Keratinocyte (primary cell): ENCODE data around the gene FAM219A. TPM values are rescaled to one million over a fixed set of nuclear protein-coding genes. Genes with fewer than 3 reads are reported as not detected.

Experiments used
- DNase-seq: peaks from one replicate; pipeline ENCODE4 v3.0.0-alpha.2; 2011; ENCODE audit warnings: low read depth, missing footprints, low spot score
- FAIRE-seq: peaks from 2 replicates; lab custom pipeline; 2011; peaks lifted over from hg19 to GRCh38; lab: Jason Lieb, UNC
- H2AFZ ChIP-seq: 2 replicates; pipeline ENCODE4 v1.6.0; 2012; ENCODE audit warnings: low read length, control low read depth, inconsistent platforms; ENCODE audit not compliant: control insufficient read depth
- H3K27ac ChIP-seq: 2 replicates; pipeline ENCODE4 v1.5.1; 2011; ENCODE audit warnings: low read length; ENCODE audit not compliant: control insufficient read depth, insufficient read depth
- H3K27me3 ChIP-seq: 3 replicates; pipeline ENCODE4 v1.6.0; 2011; ENCODE audit warnings: low read length; ENCODE audit not compliant: control insufficient read depth, insufficient read depth; ENCODE audit errors: extremely low read depth
- H3K36me3 ChIP-seq, 2 experiments: 2 replicates in 1 of 2; 3 replicates in 1 of 2; pipeline ENCODE4 v1.5.1; 2011; ENCODE audit warnings: low read length in 2 of 2, mild to moderate bottlenecking in 1 of 2; ENCODE audit not compliant: control insufficient read depth in 2 of 2, insufficient read depth in 2 of 2; ENCODE audit errors: extremely low read depth in 1 of 2
- H3K4me1 ChIP-seq: 3 replicates; pipeline ENCODE4 v1.5.1; 2011; ENCODE audit warnings: low read length; ENCODE audit not compliant: control insufficient read depth, insufficient read depth; ENCODE audit errors: extremely low read depth
- H3K4me2 ChIP-seq: 3 replicates; pipeline ENCODE4 v1.6.0; 2011; ENCODE audit warnings: low read depth, low read length; ENCODE audit not compliant: control insufficient read depth, insufficient read depth; ENCODE audit errors: extremely low read depth
- H3K4me3 ChIP-seq, 3 experiments: fragments of 200-600 bp in 1 of 3; sonication (generic) in 1 of 3; 2 replicates in 2 of 3; 3 replicates in 1 of 3; pipeline ENCODE4 v1.5.1; 2011 to 2016; ENCODE audit warnings: low read length in 3 of 3, mild to moderate bottlenecking in 3 of 3, control low read depth in 2 of 3, inconsistent platforms in 1 of 3, low read depth in 1 of 3, mixed read lengths in 1 of 3, mixed run types in 1 of 3, moderate library complexity in 1 of 3; ENCODE audit not compliant: control insufficient read depth in 2 of 3, insufficient read depth in 2 of 3; ENCODE audit errors: extremely low read depth in 1 of 3
- H3K79me2 ChIP-seq: 2 replicates; pipeline ENCODE4 v1.6.0; 2012; ENCODE audit warnings: low read length; ENCODE audit not compliant: control insufficient read depth, insufficient read depth
- H3K9ac ChIP-seq: 3 replicates; pipeline ENCODE4 v1.6.0; 2011; ENCODE audit warnings: low read length; ENCODE audit not compliant: control insufficient read depth, insufficient read depth; ENCODE audit errors: extremely low read depth
- H3K9me1 ChIP-seq: 3 replicates; pipeline ENCODE4 v1.6.0; 2011; ENCODE audit warnings: low read length; ENCODE audit not compliant: control insufficient read depth, insufficient read depth; ENCODE audit errors: extremely low read depth
- H3K9me3 ChIP-seq: 2 replicates; pipeline ENCODE4 v1.5.1; 2012; ENCODE audit warnings: low read depth, low read length; ENCODE audit not compliant: control insufficient read depth
- H4K20me1 ChIP-seq: 3 replicates; pipeline ENCODE4 v1.6.0; 2011; ENCODE audit warnings: low read length; ENCODE audit not compliant: control insufficient read depth, insufficient read depth; ENCODE audit errors: extremely low read depth
- EZH2 ChIP-seq: IDR thresholded peaks from one replicate; pipeline ENCODE4 v1.6.1; 2012; ENCODE audit warnings: inconsistent platforms, mild to moderate bottlenecking, low read length, moderate library complexity
- dilution Hi-C: fragments of 300-500 bp; cut with MboI; formaldehyde crosslinking; loops from one replicate; pipeline ENCODE4 v1.7.0; 2020; ENCODE audit warnings: low sequenced_read_pairs; ENCODE audit not compliant: extremely low pct_ligation_motif_present
- polyA plus RNA-seq, 5 experiments: library from polyadenylated mRNA; depleted of rRNA in 3 of 5; stranded (reverse) in 3 of 5; stranded (forward) in 1 of 5; unstranded in 1 of 5; fragments of >200 nt; gene quantifications; 1 replicate in 1 of 5; 2 replicates in 3 of 5; 3 replicates in 1 of 5; pipeline versions ENCODE4 v1.2.1 to v1.2.3, GENCODE V29; 2011 to 2012; ENCODE audit warnings: missing spikeins in 2 of 5, low read depth in 1 of 5, low replicate concordance in 1 of 5
- TF ChIP-seq, protein P1 (sequence below), 3 experiments: IDR thresholded peaks in 1 of 3; conservative IDR thresholded peaks in 1 of 3; optimal IDR thresholded peaks in 1 of 3; 2 replicates in 2 of 3; 3 replicates in 1 of 3; pipeline versions ENCODE3 to v1.5.1; 2011; ENCODE audit warnings: low read length in 3 of 3, mild to moderate bottlenecking in 3 of 3, moderate library complexity in 2 of 3, control low read depth in 1 of 3, inconsistent platforms in 1 of 3; ENCODE audit not compliant: insufficient read depth in 2 of 3; ENCODE audit errors: extremely low read depth in 1 of 3

FAM219A gene
- polyA plus RNA-seq, 1 donor (not counting 4 experiments of a cell fraction or from before 2014, with no cell fraction given) = 8.9 TPM

- no peaks in the 10 kb centered on the region for H3K9me3 ChIP-seq
- H3K27me3 ChIP-seq = no peaks in the 10 kb centered on the region
- no peaks in the 10 kb centered on the region for H3K79me2 ChIP-seq
- no peak overlapping the region for H3K4me3 ChIP-seq
- H3K9me1 ChIP-seq = no peaks in the 10 kb centered on the region
- dilution Hi-C loops = no loop called here
- H4K20me1 ChIP-seq = no peaks in the 10 kb centered on the region
- H3K4me2 ChIP-seq = no peak overlapping the region
- TF ChIP-seq, protein P1, sequence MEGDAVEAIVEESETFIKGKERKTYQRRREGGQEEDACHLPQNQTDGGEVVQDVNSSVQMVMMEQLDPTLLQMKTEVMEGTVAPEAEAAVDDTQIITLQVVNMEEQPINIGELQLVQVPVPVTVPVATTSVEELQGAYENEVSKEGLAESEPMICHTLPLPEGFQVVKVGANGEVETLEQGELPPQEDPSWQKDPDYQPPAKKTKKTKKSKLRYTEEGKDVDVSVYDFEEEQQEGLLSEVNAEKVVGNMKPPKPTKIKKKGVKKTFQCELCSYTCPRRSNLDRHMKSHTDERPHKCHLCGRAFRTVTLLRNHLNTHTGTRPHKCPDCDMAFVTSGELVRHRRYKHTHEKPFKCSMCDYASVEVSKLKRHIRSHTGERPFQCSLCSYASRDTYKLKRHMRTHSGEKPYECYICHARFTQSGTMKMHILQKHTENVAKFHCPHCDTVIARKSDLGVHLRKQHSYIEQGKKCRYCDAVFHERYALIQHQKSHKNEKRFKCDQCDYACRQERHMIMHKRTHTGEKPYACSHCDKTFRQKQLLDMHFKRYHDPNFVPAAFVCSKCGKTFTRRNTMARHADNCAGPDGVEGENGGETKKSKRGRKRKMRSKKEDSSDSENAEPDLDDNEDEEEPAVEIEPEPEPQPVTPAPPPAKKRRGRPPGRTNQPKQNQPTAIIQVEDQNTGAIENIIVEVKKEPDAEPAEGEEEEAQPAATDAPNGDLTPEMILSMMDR (optimal IDR thresholded peaks at IDR 0.05 in 1 of 3, IDR thresholded peaks at IDR 0.05 in 1 of 3, conservative IDR thresholded peaks at IDR 0.05 in 1 of 3; ENCODE audit: extremely low read depth in 1 of 3, insufficient read depth in 2 of 3, low read length in 3 of 3) = no peak
- no peak overlapping the region for H3K27ac ChIP-seq
- FAIRE-seq (no peak), DNase-seq (no peak)
- H3K36me3 ChIP-seq = no peaks in the 10 kb centered on the region
- H3K9ac ChIP-seq = no peak overlapping the region
- no peaks in the 10 kb centered on the region for H3K4me1 ChIP-seq
- no peak overlapping the region for H2AFZ ChIP-seq
Measured at GRCh38 chr9:34443976-34444375, 14.4 kb downstream of the FAM219A start.

DNA sequence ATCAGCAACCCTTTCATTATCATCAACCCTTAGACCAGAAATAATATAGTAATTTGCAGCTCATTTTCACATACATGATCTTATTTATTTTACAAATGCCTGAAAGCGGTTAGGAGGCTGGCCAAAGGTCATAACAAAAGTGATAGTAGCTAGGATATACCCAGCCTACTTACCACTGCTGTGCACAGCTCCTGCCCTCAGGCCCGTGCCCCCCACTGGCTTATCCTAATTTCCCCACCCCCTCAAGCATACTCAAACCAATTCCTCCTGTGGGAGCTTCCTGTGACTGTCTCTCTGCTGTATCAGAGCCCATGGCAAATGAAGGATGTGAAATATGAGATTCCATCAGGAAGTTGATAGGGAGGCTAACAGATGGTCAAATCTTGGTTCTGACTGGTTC is 14.8 kb downstream of the FAM219A start:
- Histone ChIP-seq H3K9me1 (no peaks in the 10 kb centered on the region), H3K4me2 (no peak overlapping the region), H3K4me3 (no peak overlapping the region), H3K4me1 (no peaks in the 10 kb centered on the region), H3K27me3 (no peaks in the 10 kb centered on the region), H3K9ac (no peak overlapping the region), H3K36me3 (no peaks in the 10 kb centered on the region), H3K79me2 (no peaks in the 10 kb centered on the region), H3K27ac (no peak overlapping the region), H2AFZ (no peak overlapping the region), H3K9me3 (no peaks in the 10 kb centered on the region), H4K20me1 (no peaks in the 10 kb centered on the region)
- FAIRE-seq (no peak), DNase-seq (no peak)
- TF ChIP-seq, protein P1 (optimal IDR thresholded peaks at IDR 0.05 in 1 of 3, IDR thresholded peaks at IDR 0.05 in 1 of 3, conservative IDR thresholded peaks at IDR 0.05 in 1 of 3; ENCODE audit: extremely low read depth in 1 of 3, insufficient read depth in 2 of 3, low read length in 3 of 3) = no peak
- TF ChIP-seq EZH2 = no peak
- dilution Hi-C loops = no loop called here
